ENCODE results near the gene COL23A1.

DNA sequence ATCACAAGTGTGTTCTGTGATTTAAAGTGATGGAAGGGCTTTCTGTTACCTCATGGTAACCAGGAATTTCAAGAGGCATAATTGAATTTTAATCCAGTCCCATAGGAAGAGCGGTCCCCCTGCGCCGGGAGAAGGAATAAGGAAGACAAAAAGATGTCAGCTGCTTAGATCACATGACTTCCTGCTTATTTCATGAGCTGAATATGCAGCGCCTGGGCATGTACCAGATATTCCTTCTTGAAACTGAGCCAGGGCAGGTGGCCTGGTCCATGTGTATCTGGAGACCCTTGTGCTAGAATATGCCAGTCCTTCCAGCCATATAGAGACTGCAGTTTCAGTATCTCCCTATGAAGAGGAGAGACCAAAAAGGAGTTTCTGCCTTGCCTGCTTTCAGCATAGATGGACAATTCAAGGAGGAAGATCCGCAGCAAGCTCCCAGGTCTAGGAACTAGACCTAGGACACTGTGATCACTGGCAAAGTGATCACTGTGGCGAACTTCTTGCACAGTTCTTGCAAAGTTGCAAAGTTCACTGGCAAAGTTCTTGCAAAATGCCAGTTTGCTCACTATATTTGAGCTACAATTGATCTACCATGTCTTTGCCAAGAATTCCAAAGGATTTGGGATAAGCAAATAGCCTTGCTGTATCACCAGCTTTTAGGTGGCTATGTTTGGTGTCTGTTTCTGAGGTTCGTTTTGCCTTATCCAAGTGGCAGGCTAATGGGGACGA is 254.7 kb downstream of the COL23A1 start:
- TF ChIP-seq POLR2A (IDR thresholded peaks at IDR 0.05; ENCODE audit: low read length): no peak
- TF ChIP-seq GATA1 (IDR thresholded peaks at IDR 0.05; ENCODE audit: low read depth, low read length): no peak
